WTC11 (cell line): ENCODE measurements around the gene FAM32A. TPM values are rescaled to one million over a fixed set of nuclear protein-coding genes. Genes with fewer than 3 reads are reported as not detected.
A peak's percentile ranks its signal among the peaks of the same experiment; 100 is the strongest.

ENCODE experiments used
- ATAC-seq: fragments of 200-7000 bp; cut with Tn5 transposase; 2 replicates; pipeline ENCODE4 v1.10.0; 2021; ENCODE audit warnings: mild to moderate bottlenecking, moderate library complexity
- CTCF ChIA-PET: fragments of 300-600 bp; sonication (Branson Sonifier 250); formaldehyde crosslinking; loops from one replicate; lab custom pipeline; 2021; ENCODE audit warnings: antibody characterized with exemption; lab: Charles Lee
- POLR2A ChIA-PET: fragments of 350-600 bp; sonication (Branson Sonifier 250); formaldehyde crosslinking; loops from one replicate; lab custom pipeline; 2021; ENCODE audit warnings: antibody characterized with exemption; lab: Charles Lee
- DNase-seq: peaks from one replicate; pipeline ENCODE4 v3.0.0; 2021; ENCODE audit warnings: low spot score
- H3K27ac Mint-ChIP-seq: 2 replicates; pipeline ENCODE4 v1.8.0; 2021; ENCODE audit warnings: mixed read lengths
- H3K27me3 Mint-ChIP-seq: 2 replicates; pipeline ENCODE4 v1.8.0; 2021; ENCODE audit warnings: low read depth, mild to moderate bottlenecking, moderate library complexity, mixed read lengths
- H3K36me3 Mint-ChIP-seq: 2 replicates; pipeline ENCODE4 v1.8.0; 2021; ENCODE audit warnings: mixed read lengths
- H3K4me1 Mint-ChIP-seq: 2 replicates; pipeline ENCODE4 v1.8.0; 2022; ENCODE audit warnings: mixed read lengths
- H3K4me3 Mint-ChIP-seq: 2 replicates; pipeline ENCODE4 v1.8.0; 2021; ENCODE audit warnings: mild to moderate bottlenecking, moderate library complexity, mixed read lengths
- H3K9me3 Mint-ChIP-seq: 2 replicates; pipeline ENCODE4 v1.8.0; 2021; ENCODE audit warnings: mixed read lengths
- AFF4 ChIP-seq: sonication (generic); formaldehyde crosslinking; IDR thresholded peaks from 2 replicates; pipeline ENCODE4 v1.8.1; 2023; ENCODE audit warnings: mild to moderate bottlenecking, missing genetic modification reagents, borderline replicate concordance
- ESRRA ChIP-seq: sonication (generic); formaldehyde crosslinking; IDR thresholded peaks from 2 replicates; pipeline ENCODE4 v1.8.1; 2022; ENCODE audit warnings: mild to moderate bottlenecking, missing genetic modification reagents, borderline replicate concordance
- FOXK1 ChIP-seq: sonication (generic); formaldehyde crosslinking; IDR thresholded peaks from 2 replicates; pipeline ENCODE4 v1.8.0; 2022; ENCODE audit warnings: mild to moderate bottlenecking, moderate library complexity, missing genetic modification reagents
- FOXP1 ChIP-seq: sonication (generic); formaldehyde crosslinking; IDR thresholded peaks from 2 replicates; pipeline ENCODE4 v1.8.0; 2022; ENCODE audit warnings: missing genetic modification reagents, mild to moderate bottlenecking, moderate library complexity, borderline replicate concordance
- GABPB1 ChIP-seq: sonication (generic); formaldehyde crosslinking; IDR thresholded peaks from 2 replicates; pipeline ENCODE4 v1.8.1; 2023; ENCODE audit warnings: mild to moderate bottlenecking, missing genetic modification reagents
- GTF2I ChIP-seq: fragments of 250-450 bp; sonication (Bioruptor Pico); conservative IDR thresholded peaks from 2 replicates; pipeline ENCODE4 v1.4.0; 2021; ENCODE audit warnings: mild to moderate bottlenecking
- HMGA2 ChIP-seq: fragments of 250-450 bp; sonication (Bioruptor Pico); IDR thresholded peaks from 2 replicates; pipeline ENCODE4 v1.4.0; 2021; ENCODE audit warnings: mild to moderate bottlenecking, moderate library complexity
- KAT7 ChIP-seq: sonication (generic); formaldehyde crosslinking; IDR thresholded peaks from 2 replicates; pipeline ENCODE4 v1.8.1; 2023; ENCODE audit warnings: missing genetic modification reagents, mild to moderate bottlenecking, borderline replicate concordance
- RELA ChIP-seq: sonication (generic); formaldehyde crosslinking; IDR thresholded peaks from 2 replicates; pipeline ENCODE4 v1.8.1; 2022; ENCODE audit warnings: missing genetic modification reagents, mild to moderate bottlenecking, borderline replicate concordance
- USF1 ChIP-seq: sonication (generic); formaldehyde crosslinking; IDR thresholded peaks from 2 replicates; pipeline ENCODE4 v1.8.0; 2022; ENCODE audit warnings: mild to moderate bottlenecking, missing genetic modification reagents
- ZNF121 ChIP-seq: sonication (generic); formaldehyde crosslinking; IDR thresholded peaks from 2 replicates; pipeline ENCODE4 v1.8.0; 2023; ENCODE audit warnings: missing genetic modification reagents
- ZNF219 ChIP-seq: sonication (generic); formaldehyde crosslinking; IDR thresholded peaks from 2 replicates; pipeline ENCODE4 v1.8.0; 2023; ENCODE audit warnings: missing genetic modification reagents, mild to moderate bottlenecking, borderline replicate concordance
- ZNF263 ChIP-seq: sonication (generic); formaldehyde crosslinking; IDR thresholded peaks from 2 replicates; pipeline ENCODE4 v1.8.1; 2022; ENCODE audit warnings: low read depth, mild to moderate bottlenecking, moderate library complexity, missing genetic modification reagents
- ZNF671 ChIP-seq: fragments of 250-450 bp; sonication (Bioruptor Pico); IDR thresholded peaks from 2 replicates; pipeline ENCODE4 v1.8.0; 2021; ENCODE audit warnings: mild to moderate bottlenecking
- total RNA-seq: library from RNA; stranded (reverse); gene quantifications from 3 replicates; pipeline ENCODE4 v1.2.3, GENCODE V29; 2021
- TF ChIP-seq, protein P1 (sequence below): fragments of 250-450 bp; sonication (Bioruptor Pico); IDR thresholded peaks from 2 replicates; pipeline ENCODE4 v1.9.0; 2021; ENCODE audit warnings: moderate library complexity, mild to moderate bottlenecking, inconsistent platforms, borderline replicate concordance
- TF ChIP-seq, protein P2 (sequence below): sonication (generic); formaldehyde crosslinking; IDR thresholded peaks from 2 replicates; pipeline ENCODE4 v1.8.0; 2022; ENCODE audit warnings: mild to moderate bottlenecking, missing genetic modification reagents

Gene FAM32A
- total RNA-seq, 1 experiment from 2014 or later = 62.2 TPM

- POLR2A ChIA-PET = no interaction called here
- H3K4me1 Mint-ChIP-seq = peaks cover 16% of the 10 kb centered on the region
- no peaks in the 10 kb centered on the region for H3K9me3 Mint-ChIP-seq
- DNase-seq = no peak
- H3K27me3 Mint-ChIP-seq = peaks cover 15% of the 10 kb centered on the region
- TF ChIP-seq RELA (CRISPR knock-in tag) (no peak), ZNF671 (CRISPR knock-in tag) (no peak), FOXK1 (CRISPR knock-in tag) (no peak), GTF2I (CRISPR knock-in tag) (0 out of 2 replicates have a peak, but pooled peaks have one; percentile 29)
- TF ChIP-seq, protein P1, sequence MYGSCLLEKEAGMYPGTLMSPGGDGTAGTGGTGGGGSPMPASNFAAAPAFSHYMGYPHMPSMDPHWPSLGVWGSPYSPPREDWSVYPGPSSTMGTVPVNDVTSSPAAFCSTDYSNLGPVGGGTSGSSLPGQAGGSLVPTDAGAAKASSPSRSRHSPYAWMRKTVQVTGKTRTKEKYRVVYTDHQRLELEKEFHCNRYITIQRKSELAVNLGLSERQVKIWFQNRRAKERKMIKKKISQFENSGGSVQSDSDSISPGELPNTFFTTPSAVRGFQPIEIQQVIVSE (CRISPR knock-in tag) = no peak
- TF ChIP-seq, all 79 proteins: peak for 1
- CTCF ChIA-PET = interaction anchor here (0.9 to 1.3 kb wide), 2 partner anchors 44 to 78 kb away, joined by 3 to 5 read pairs; partner anchors contain the start of gene FAM32A
- Mint-ChIP-seq H3K27ac (no peak overlapping the region), H3K36me3 (no peaks in the 10 kb centered on the region), H3K4me3 (no peak overlapping the region)
- ATAC-seq = no peak
These were observed 44.2 kb upstream of the FAM32A start for GRCh38 chr19:16141043-16141442.

- no peak overlapping the region for H3K27ac Mint-ChIP-seq
- peaks cover 11% of the 10 kb centered on the region for H3K4me1 Mint-ChIP-seq
- no peak overlapping the region for H3K4me3 Mint-ChIP-seq
- no peaks in the 10 kb centered on the region for H3K36me3 Mint-ChIP-seq
- CTCF ChIA-PET = interaction anchor here (0.6 to 1.3 kb wide), 2 partner anchors 9 to 80 kb away, joined by 3 to 5 read pairs; no protein-coding TSS in a partner anchor
- POLR2A ChIA-PET = no interaction called here
- peaks cover 12% of the 10 kb centered on the region for H3K27me3 Mint-ChIP-seq
- ATAC-seq (no peak), DNase-seq (no peak)
- H3K9me3 Mint-ChIP-seq = no peaks in the 10 kb centered on the region
- TF ChIP-seq ZNF121 (CRISPR knock-in tag) (0 out of 2 replicates have a peak, but pooled peaks have one; percentile 50), KAT7 (CRISPR knock-in tag) (no peak), GABPB1 (CRISPR knock-in tag) (no peak)
These were observed 43.1 kb upstream of the FAM32A start for GRCh38 chr19:16142032-16142580.

DNA sequence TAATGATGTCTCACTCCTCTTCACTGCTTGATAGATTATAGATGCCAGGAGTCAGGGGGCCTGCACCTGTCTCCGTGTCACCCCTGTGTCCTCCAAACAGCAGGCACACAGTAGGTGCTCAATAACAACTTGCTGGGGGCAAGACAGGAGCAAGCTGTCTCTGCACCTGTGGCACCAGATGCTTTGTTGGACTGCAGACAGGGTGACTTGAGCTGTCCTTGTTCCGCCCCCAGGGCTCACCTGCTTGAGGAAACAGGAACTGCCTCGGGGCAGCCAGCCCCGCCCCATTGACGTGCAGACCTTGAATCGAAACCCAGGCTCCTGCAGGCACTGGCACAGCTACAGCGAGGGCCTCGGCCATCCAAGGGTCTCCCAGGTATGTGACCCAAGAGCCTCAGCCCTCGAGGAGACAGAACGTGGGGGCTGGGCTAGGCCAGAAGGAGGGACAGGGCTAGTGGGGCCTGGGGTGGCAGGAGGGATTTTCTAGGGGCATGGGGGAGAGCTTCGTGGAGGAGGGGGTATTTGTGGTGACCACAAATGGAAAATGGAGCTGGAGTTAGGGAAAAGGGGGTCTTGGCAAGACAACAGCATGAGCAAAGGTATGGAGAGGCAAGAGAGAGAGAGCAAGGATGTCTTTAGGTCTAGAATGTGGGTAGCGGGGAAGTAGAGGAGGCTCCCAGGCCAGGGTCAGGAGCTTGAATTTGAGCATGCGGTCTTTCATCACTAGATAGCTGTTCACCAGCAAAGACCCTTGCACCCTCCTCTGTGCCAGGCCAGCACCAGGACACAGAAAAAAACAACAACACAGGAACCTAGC is 41.6 kb upstream of the FAM32A start, which contains the start of gene HSH2D:
Gene HSH2D, plus strand, starts transcription at position 287 of the 817 bp plus-strand sequence. CDS start 5,066 bp downstream, outside the sequence.
- H3K4me1 Mint-ChIP-seq = peaks cover 11% of the 10 kb centered on the region
- H3K4me3 Mint-ChIP-seq = peak within 1 kb of the TSS; percentile 48
- H3K36me3 Mint-ChIP-seq = no peaks in the 10 kb centered on the region
- TF ChIP-seq ZNF219 (CRISPR knock-in tag) (no peak), AFF4 (CRISPR knock-in tag) (no peak), FOXP1 (CRISPR knock-in tag) (0 out of 2 replicates have a peak, but pooled peaks have one; percentile 28), ZNF263 (no peak), HMGA2 (no peak), USF1 (CRISPR knock-in tag) (no peak), ESRRA (no peak)
- TF ChIP-seq, protein P2, sequence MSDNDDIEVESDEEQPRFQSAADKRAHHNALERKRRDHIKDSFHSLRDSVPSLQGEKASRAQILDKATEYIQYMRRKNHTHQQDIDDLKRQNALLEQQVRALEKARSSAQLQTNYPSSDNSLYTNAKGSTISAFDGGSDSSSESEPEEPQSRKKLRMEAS (CRISPR knock-in tag) = peak; percentile 57; the same call in 1 of the 2 replicates
- TF ChIP-seq, all 79 proteins: peak for 2
- no peaks in the 10 kb centered on the region for H3K9me3 Mint-ChIP-seq
- ChIA-PET CTCF (interaction anchor here (0.6 to 1.8 kb wide), 11 partner anchors 8 to 239 kb away, joined by 3 to 8 read pairs (median 4); partner anchors contain the start of gene FAM32A), POLR2A (interaction anchor here (0.5 to 0.9 kb wide), 2 partner anchors 30 to 73 kb away, joined by 3 to 6 read pairs; partner anchors contain the start of gene CIB3)
- DNase-seq = peak; percentile 73
- peak; percentile 98 for ATAC-seq
- H3K27me3 Mint-ChIP-seq = peaks cover 5% of the 10 kb centered on the region
- H3K27ac Mint-ChIP-seq = peak within 1 kb of the TSS; percentile 98
